Measurements from ENCODE around the gene RHOA. TPM values are rescaled to one million over a fixed set of nuclear protein-coding genes. Genes with fewer than 3 reads are reported as not detected.

Gene RHOA
- total and polyA plus RNA-seq, 2 donors (not counting 1 experiment from before 2014, with no cell fraction given) = 548 to 1,002 TPM

- peak overlapping the region; percentile 72 for H2AFZ ChIP-seq (ENCODE audit: low read length)
- no peaks in the 10 kb centered on the region for H3K9me3 ChIP-seq (ENCODE audit: control insufficient read depth, insufficient read depth, low read depth, low read length)
- H3K4me1 ChIP-seq (ENCODE audit: control insufficient read depth, extremely low read depth, insufficient read depth, low read length) = peaks cover 8% of the 10 kb centered on the region
- no peaks in the 10 kb centered on the region for H3K27me3 ChIP-seq (ENCODE audit: control insufficient read depth, insufficient read depth, low read length)
- H3K79me2 ChIP-seq (ENCODE audit: control insufficient read depth, insufficient read depth, low read length) = peaks cover 33% of the 10 kb centered on the region
- H3K36me3 ChIP-seq (ENCODE audit: control insufficient read depth, insufficient read depth, low read length) = peaks cover 5% of the 10 kb centered on the region
- peak overlapping the region; percentile 85 to 93 (median 87) for H3K4me3 ChIP-seq (replicated peaks in 1 of 4; ENCODE audit: control extremely low read depth in 1 of 4, insufficient read depth in 1 of 4, low read depth in 3 of 4, low read length in 4 of 4)
- no peaks in the 10 kb centered on the region for H4K20me1 ChIP-seq (ENCODE audit: control insufficient read depth, extremely low read depth, insufficient read depth, low read length)
- H3K9ac ChIP-seq (ENCODE audit: insufficient read depth, low read length) = peak overlapping the region; percentile 77
- DNase-seq (ENCODE audit: low read depth in 2 of 2) = no peak
- TF ChIP-seq CTCF (conservative IDR thresholded peaks at IDR 0.05 in 1 of 2, IDR thresholded peaks at IDR 0.05 in 1 of 2; ENCODE audit: low read depth in 1 of 2, low read length in 2 of 2) (no peak), EZH2 (IDR thresholded peaks at IDR 0.05; ENCODE audit: low read length, missing control alignments) (no peak)
- H3K27ac ChIP-seq (ENCODE audit: insufficient read depth, low read length) = peak overlapping the region; percentile 92
- H3K4me2 ChIP-seq (ENCODE audit: extremely low read depth, insufficient read depth, low read length) = peak overlapping the region; percentile 94
These were observed 72.2 kb downstream of the RHOA start for GRCh38 chr3:49339581-49339940.

- Histone ChIP-seq H4K20me1 (ENCODE audit: control insufficient read depth, extremely low read depth, insufficient read depth, low read length) (no peaks in the 10 kb centered on the region), H3K4me2 (ENCODE audit: extremely low read depth, insufficient read depth, low read length) (no peak overlapping the region), H3K4me1 (ENCODE audit: control insufficient read depth, extremely low read depth, insufficient read depth, low read length) (no peaks in the 10 kb centered on the region), H3K36me3 (ENCODE audit: control insufficient read depth, insufficient read depth, low read length) (peaks cover 13% of the 10 kb centered on the region), H2AFZ (ENCODE audit: low read length) (no peak overlapping the region), H3K27ac (ENCODE audit: insufficient read depth, low read length) (no peak overlapping the region), H3K9me3 (ENCODE audit: control insufficient read depth, insufficient read depth, low read depth, low read length) (no peaks in the 10 kb centered on the region), H3K9ac (ENCODE audit: insufficient read depth, low read length) (no peak overlapping the region), H3K4me3 (replicated peaks in 1 of 4; ENCODE audit: control extremely low read depth in 1 of 4, insufficient read depth in 1 of 4, low read depth in 3 of 4, low read length in 4 of 4) (no peak overlapping the region), H3K27me3 (ENCODE audit: control insufficient read depth, insufficient read depth, low read length) (no peaks in the 10 kb centered on the region), H3K79me2 (ENCODE audit: control insufficient read depth, insufficient read depth, low read length) (peaks cover 20% of the 10 kb centered on the region)
- no peak for DNase-seq (ENCODE audit: low read depth in 2 of 2)
- TF ChIP-seq EZH2 (IDR thresholded peaks at IDR 0.05; ENCODE audit: low read length, missing control alignments) = no peak
- TF ChIP-seq CTCF (conservative IDR thresholded peaks at IDR 0.05 in 1 of 2, IDR thresholded peaks at IDR 0.05 in 1 of 2; ENCODE audit: low read depth in 1 of 2, low read length in 2 of 2) = no peak
These were observed 77.7 kb downstream of the RHOA start for GRCh38 chr3:49333916-49334633.

- no peak overlapping the region for H3K9ac ChIP-seq (ENCODE audit: insufficient read depth, low read length)
- no peaks in the 10 kb centered on the region for H4K20me1 ChIP-seq (ENCODE audit: control insufficient read depth, extremely low read depth, insufficient read depth, low read length)
- TF ChIP-seq CTCF (conservative IDR thresholded peaks at IDR 0.05 in 1 of 2, IDR thresholded peaks at IDR 0.05 in 1 of 2; ENCODE audit: low read depth in 1 of 2, low read length in 2 of 2) = no peak
- no peak for TF ChIP-seq EZH2 (IDR thresholded peaks at IDR 0.05; ENCODE audit: low read length, missing control alignments)
- no peak overlapping the region for H3K4me3 ChIP-seq (replicated peaks in 1 of 4; ENCODE audit: control extremely low read depth in 1 of 4, insufficient read depth in 1 of 4, low read depth in 3 of 4, low read length in 4 of 4)
- H2AFZ ChIP-seq (ENCODE audit: low read length) = no peak overlapping the region
- H3K4me2 ChIP-seq (ENCODE audit: extremely low read depth, insufficient read depth, low read length) = no peak overlapping the region
- no peak overlapping the region for H3K27ac ChIP-seq (ENCODE audit: insufficient read depth, low read length)
- H3K27me3 ChIP-seq (ENCODE audit: control insufficient read depth, insufficient read depth, low read length) = no peaks in the 10 kb centered on the region
- H3K9me3 ChIP-seq (ENCODE audit: control insufficient read depth, insufficient read depth, low read depth, low read length) = no peaks in the 10 kb centered on the region
- peaks cover 12% of the 10 kb centered on the region for H3K79me2 ChIP-seq (ENCODE audit: control insufficient read depth, insufficient read depth, low read length)
- DNase-seq (ENCODE audit: low read depth in 2 of 2) = no peak
- no peaks in the 10 kb centered on the region for H3K4me1 ChIP-seq (ENCODE audit: control insufficient read depth, extremely low read depth, insufficient read depth, low read length)
- peaks cover 13% of the 10 kb centered on the region for H3K36me3 ChIP-seq (ENCODE audit: control insufficient read depth, insufficient read depth, low read length)
These were observed 78.7 kb downstream of the RHOA start for GRCh38 chr3:49333091-49333490.

All from fibroblast of lung (primary cell).